ENCODE measurements around the gene SSBP4. TPM values are rescaled to one million over a fixed set of nuclear protein-coding genes. Genes with fewer than 3 reads are reported as not detected.

The SSBP4 gene
- total and polyA plus RNA-seq, 9 of the 15 experiments (the other 6 are each of a cell fraction or from before 2014, with no cell fraction given) = 1.1 to 189 (median 39.0) TPM

DNA sequence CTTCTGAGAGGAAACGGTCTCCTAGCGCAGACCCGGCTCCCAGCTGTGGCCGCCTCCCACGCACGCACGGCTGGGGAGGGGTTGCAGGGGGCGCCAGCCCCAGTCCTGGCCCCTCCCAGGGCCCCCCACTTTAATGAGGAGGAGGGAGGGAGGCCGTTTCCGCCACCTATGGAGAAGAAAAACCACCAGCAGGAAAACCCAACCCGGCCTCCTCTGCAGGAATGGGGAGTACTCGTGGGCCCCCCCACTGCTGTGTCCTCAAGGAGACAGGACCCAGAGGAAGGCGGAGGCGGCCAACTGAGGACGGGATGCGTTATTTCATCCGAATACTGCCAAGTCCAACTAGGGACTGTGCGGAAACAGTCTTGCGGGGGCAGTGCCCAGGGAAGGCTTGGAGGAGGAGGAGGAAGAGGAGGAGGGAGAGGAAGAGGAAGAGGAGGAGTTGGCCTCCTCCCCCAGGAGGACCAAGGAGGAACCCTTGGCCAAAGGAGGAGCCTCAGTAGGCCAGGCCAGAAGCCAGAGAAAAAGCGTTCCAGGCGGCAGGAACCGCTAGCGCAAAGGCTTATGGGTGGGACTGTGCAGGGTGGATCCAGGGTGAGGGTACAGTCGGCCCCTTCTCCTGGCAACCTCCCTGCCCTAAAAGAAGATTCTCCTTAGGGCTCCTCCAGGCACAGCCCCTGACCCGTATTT is 3.9 kb upstream of the SSBP4 start (continued):
- TF ChIP-seq BACH1 (tag; IDR thresholded peaks at IDR 0.05) = 0 out of 2 replicates have a peak, but pooled peaks have one; percentile 14
- TF ChIP-seq, protein P1, sequence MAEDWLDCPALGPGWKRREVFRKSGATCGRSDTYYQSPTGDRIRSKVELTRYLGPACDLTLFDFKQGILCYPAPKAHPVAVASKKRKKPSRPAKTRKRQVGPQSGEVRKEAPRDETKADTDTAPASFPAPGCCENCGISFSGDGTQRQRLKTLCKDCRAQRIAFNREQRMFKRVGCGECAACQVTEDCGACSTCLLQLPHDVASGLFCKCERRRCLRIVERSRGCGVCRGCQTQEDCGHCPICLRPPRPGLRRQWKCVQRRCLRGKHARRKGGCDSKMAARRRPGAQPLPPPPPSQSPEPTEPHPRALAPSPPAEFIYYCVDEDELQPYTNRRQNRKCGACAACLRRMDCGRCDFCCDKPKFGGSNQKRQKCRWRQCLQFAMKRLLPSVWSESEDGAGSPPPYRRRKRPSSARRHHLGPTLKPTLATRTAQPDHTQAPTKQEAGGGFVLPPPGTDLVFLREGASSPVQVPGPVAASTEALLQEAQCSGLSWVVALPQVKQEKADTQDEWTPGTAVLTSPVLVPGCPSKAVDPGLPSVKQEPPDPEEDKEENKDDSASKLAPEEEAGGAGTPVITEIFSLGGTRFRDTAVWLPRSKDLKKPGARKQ (CRISPR knock-in tag; IDR thresholded peaks at IDR 0.05) = no peak
- no peak for TF ChIP-seq ZNF316 (IDR thresholded peaks at IDR 0.05)
- no peak; the same call in 1 of the 2 replicates for TF ChIP-seq SMARCC2 (IDR thresholded peaks at IDR 0.05; ENCODE audit: low read depth)
- peak; percentile 86 for TF ChIP-seq ZNF311 (CRISPR knock-in tag; IDR thresholded peaks at IDR 0.05)
- TF ChIP-seq, protein P2, sequence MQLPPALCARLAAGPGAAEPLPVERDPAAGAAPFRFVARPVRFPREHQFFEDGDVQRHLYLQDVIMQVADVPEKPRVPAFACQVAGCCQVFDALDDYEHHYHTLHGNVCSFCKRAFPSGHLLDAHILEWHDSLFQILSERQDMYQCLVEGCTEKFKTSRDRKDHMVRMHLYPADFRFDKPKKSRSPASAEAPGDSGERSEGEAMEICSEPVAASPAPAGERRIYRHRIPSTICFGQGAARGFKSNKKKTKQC (CRISPR knock-in tag; IDR thresholded peaks at IDR 0.05) = no peak
- TF ChIP-seq, protein P3, sequence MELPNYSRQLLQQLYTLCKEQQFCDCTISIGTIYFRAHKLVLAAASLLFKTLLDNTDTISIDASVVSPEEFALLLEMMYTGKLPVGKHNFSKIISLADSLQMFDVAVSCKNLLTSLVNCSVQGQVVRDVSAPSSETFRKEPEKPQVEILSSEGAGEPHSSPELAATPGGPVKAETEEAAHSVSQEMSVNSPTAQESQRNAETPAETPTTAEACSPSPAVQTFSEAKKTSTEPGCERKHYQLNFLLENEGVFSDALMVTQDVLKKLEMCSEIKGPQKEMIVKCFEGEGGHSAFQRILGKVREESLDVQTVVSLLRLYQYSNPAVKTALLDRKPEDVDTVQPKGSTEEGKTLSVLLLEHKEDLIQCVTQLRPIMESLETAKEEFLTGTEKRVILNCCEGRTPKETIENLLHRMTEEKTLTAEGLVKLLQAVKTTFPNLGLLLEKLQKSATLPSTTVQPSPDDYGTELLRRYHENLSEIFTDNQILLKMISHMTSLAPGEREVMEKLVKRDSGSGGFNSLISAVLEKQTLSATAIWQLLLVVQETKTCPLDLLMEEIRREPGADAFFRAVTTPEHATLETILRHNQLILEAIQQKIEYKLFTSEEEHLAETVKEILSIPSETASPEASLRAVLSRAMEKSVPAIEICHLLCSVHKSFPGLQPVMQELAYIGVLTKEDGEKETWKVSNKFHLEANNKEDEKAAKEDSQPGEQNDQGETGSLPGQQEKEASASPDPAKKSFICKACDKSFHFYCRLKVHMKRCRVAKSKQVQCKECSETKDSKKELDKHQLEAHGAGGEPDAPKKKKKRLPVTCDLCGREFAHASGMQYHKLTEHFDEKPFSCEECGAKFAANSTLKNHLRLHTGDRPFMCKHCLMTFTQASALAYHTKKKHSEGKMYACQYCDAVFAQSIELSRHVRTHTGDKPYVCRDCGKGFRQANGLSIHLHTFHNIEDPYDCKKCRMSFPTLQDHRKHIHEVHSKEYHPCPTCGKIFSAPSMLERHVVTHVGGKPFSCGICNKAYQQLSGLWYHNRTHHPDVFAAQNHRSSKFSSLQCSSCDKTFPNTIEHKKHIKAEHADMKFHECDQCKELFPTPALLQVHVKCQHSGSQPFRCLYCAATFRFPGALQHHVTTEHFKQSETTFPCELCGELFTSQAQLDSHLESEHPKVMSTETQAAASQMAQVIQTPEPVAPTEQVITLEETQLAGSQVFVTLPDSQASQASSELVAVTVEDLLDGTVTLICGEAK (IDR thresholded peaks at IDR 0.05) = peak; percentile 75
- TF ChIP-seq, protein P3 (CRISPR knock-in tag; IDR thresholded peaks at IDR 0.05) = no peak
- TF ChIP-seq SRF (CRISPR knock-in tag; IDR thresholded peaks at IDR 0.05) = peak in 1 of 2 experiments; percentile 68; a peak in 2 of 4 replicates
- TF ChIP-seq ZNF764 (CRISPR knock-in tag; IDR thresholded peaks at IDR 0.05; ENCODE audit: low read depth) = no peak
- TF ChIP-seq, protein P4, sequence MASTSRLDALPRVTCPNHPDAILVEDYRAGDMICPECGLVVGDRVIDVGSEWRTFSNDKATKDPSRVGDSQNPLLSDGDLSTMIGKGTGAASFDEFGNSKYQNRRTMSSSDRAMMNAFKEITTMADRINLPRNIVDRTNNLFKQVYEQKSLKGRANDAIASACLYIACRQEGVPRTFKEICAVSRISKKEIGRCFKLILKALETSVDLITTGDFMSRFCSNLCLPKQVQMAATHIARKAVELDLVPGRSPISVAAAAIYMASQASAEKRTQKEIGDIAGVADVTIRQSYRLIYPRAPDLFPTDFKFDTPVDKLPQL (IDR thresholded peaks at IDR 0.05; ENCODE audit: extremely low read depth, insufficient read length) = no peak
- no peak for TF ChIP-seq BMI1 (IDR thresholded peaks at IDR 0.05; ENCODE audit: low read length)
- no peak for TF ChIP-seq RBM17 (IDR thresholded peaks at IDR 0.05; ENCODE audit: borderline replicate concordance, low read depth, low read length)

Measured in K562 (cell line).